ENCODE data around the gene MRPL43. TPM values are rescaled to one million over a fixed set of nuclear protein-coding genes. Genes with fewer than 3 reads are reported as not detected.

MRPL43 gene
- total and polyA plus RNA-seq, 2 experiments from 2014 or later, result 114 to 128 TPM

GRCh38 chr10:100982916-100983830 lies 4.1 kb downstream of the MRPL43 start:
- H3K4me1 ChIP-seq (ENCODE audit: low read depth), result peaks cover 6% of the 10 kb centered on the region
- H3K27ac ChIP-seq, result no peak overlapping the region
- no peak for TF ChIP-seq CTCF (IDR thresholded peaks at IDR 0.05; ENCODE audit: low read depth, low read length)
- peaks cover 15% of the 10 kb centered on the region for H3K36me3 ChIP-seq
- H3K4me3 ChIP-seq, result no peak overlapping the region
- H3K9me3 ChIP-seq (ENCODE audit: low read depth), result no peaks in the 10 kb centered on the region
- no peaks in the 10 kb centered on the region for H3K27me3 ChIP-seq
- DNase-seq (ENCODE audit: low read depth in 1 of 2, low spot score in 1 of 2), result no peak

GRCh38 chr10:100981178-100981772 lies 6.0 kb downstream of the MRPL43 start:
- peaks cover 15% of the 10 kb centered on the region for H3K36me3 ChIP-seq
- no peaks in the 10 kb centered on the region for H3K9me3 ChIP-seq (ENCODE audit: low read depth)
- no peaks in the 10 kb centered on the region for H3K27me3 ChIP-seq
- H3K4me1 ChIP-seq (ENCODE audit: low read depth), result peaks cover under 1% of the 10 kb centered on the region
- no peak overlapping the region for H3K27ac ChIP-seq
- TF ChIP-seq CTCF (IDR thresholded peaks at IDR 0.05; ENCODE audit: low read depth, low read length), result no peak
- no peak for DNase-seq (ENCODE audit: low read depth in 1 of 2, low spot score in 1 of 2)
- H3K4me3 ChIP-seq, result no peak overlapping the region

DNA sequence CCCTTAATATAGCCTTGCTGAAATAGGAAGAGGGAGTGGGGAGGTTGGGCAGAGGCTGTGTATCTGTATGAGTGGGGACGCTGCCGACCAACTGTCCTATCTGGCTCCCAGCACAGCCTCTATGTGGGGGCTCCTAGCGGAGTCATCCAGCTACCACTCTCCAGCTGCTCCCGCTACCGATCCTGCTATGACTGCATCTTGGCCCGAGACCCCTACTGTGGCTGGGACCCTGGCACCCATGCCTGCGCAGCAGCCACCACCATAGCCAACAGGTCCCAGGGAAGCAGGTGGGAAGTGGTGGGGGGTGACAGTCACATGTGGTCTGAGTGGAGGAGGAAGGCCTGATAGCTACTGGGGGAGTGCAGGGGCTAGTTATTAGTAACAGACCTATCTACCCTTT lies 6.6 kb downstream of the MRPL43 start:
- no peaks in the 10 kb centered on the region for H3K27me3 ChIP-seq
- DNase-seq (ENCODE audit: low read depth in 1 of 2, low spot score in 1 of 2), result no peak
- no peaks in the 10 kb centered on the region for H3K4me1 ChIP-seq (ENCODE audit: low read depth)
- no peak for TF ChIP-seq CTCF (IDR thresholded peaks at IDR 0.05; ENCODE audit: low read depth, low read length)
- no peak overlapping the region for H3K27ac ChIP-seq
- H3K4me3 ChIP-seq, result no peak overlapping the region
- H3K9me3 ChIP-seq (ENCODE audit: low read depth), result no peaks in the 10 kb centered on the region
- peaks cover 15% of the 10 kb centered on the region for H3K36me3 ChIP-seq

DNA sequence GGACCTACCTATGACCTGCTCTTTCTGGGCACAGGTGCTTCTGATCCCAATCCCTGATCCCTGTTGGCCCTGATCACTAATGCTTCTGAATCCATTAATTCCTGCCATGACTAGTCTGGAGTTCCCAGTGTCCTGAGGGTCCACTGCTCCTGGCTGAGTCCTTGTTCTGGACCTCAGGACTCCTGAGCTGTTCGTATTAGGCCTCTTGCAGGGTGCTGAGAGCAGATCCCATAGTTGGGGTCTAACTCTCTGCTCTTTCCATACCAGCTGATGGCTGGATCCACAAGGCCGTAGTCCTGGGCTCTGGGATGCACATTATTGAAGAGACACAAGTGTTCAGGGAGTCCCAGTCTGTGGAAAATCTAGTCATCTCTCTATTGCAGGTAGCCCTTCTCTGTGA lies 7.0 kb downstream of the MRPL43 start:
- Histone ChIP-seq H3K27ac (no peak overlapping the region), H3K27me3 (no peaks in the 10 kb centered on the region), H3K4me1 (ENCODE audit: low read depth) (no peaks in the 10 kb centered on the region), H3K36me3 (peaks cover 15% of the 10 kb centered on the region), H3K4me3 (no peak overlapping the region), H3K9me3 (ENCODE audit: low read depth) (no peaks in the 10 kb centered on the region)
- no peak for DNase-seq (ENCODE audit: low read depth in 1 of 2, low spot score in 1 of 2)
- no peak for TF ChIP-seq CTCF (IDR thresholded peaks at IDR 0.05; ENCODE audit: low read depth, low read length)

- no peaks in the 10 kb centered on the region for H3K9me3 ChIP-seq (ENCODE audit: low read depth)
- H3K27me3 ChIP-seq, result no peaks in the 10 kb centered on the region
- no peak overlapping the region for H3K27ac ChIP-seq
- H3K36me3 ChIP-seq, result peaks cover 15% of the 10 kb centered on the region
- TF ChIP-seq CTCF (IDR thresholded peaks at IDR 0.05; ENCODE audit: low read depth, low read length), result no peak
- no peak for DNase-seq (ENCODE audit: low read depth in 1 of 2, low spot score in 1 of 2)
- H3K4me3 ChIP-seq, result no peak overlapping the region
- no peaks in the 10 kb centered on the region for H3K4me1 ChIP-seq (ENCODE audit: low read depth)
Observed at GRCh38 chr10:100979791-100980272, 7.5 kb downstream of the MRPL43 start.

Data from cardiac muscle cell (in vitro differentiated cells and primary cell).